LNCAP (cell line): Measurements from ENCODE around the gene ARHGEF12.

Source experiments
- TF ChIP-seq, protein P1 (sequence below): fragments of 450-650 bp; IDR thresholded peaks from 2 replicates; pipeline ENCODE4 v1.5.1; 2017; ENCODE audit warnings: mild to moderate bottlenecking

The ARHGEF12 gene

GRCh38 chr11:120335908-120336640 lies at the start of gene ARHGEF12:
Gene ARHGEF12, plus strand, starts transcription at chr11:120336413. Its CDS starts 831 bp downstream, at chr11:120337244.
- TF ChIP-seq, protein P1, sequence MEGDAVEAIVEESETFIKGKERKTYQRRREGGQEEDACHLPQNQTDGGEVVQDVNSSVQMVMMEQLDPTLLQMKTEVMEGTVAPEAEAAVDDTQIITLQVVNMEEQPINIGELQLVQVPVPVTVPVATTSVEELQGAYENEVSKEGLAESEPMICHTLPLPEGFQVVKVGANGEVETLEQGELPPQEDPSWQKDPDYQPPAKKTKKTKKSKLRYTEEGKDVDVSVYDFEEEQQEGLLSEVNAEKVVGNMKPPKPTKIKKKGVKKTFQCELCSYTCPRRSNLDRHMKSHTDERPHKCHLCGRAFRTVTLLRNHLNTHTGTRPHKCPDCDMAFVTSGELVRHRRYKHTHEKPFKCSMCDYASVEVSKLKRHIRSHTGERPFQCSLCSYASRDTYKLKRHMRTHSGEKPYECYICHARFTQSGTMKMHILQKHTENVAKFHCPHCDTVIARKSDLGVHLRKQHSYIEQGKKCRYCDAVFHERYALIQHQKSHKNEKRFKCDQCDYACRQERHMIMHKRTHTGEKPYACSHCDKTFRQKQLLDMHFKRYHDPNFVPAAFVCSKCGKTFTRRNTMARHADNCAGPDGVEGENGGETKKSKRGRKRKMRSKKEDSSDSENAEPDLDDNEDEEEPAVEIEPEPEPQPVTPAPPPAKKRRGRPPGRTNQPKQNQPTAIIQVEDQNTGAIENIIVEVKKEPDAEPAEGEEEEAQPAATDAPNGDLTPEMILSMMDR = peak; percentile 73

DNA sequence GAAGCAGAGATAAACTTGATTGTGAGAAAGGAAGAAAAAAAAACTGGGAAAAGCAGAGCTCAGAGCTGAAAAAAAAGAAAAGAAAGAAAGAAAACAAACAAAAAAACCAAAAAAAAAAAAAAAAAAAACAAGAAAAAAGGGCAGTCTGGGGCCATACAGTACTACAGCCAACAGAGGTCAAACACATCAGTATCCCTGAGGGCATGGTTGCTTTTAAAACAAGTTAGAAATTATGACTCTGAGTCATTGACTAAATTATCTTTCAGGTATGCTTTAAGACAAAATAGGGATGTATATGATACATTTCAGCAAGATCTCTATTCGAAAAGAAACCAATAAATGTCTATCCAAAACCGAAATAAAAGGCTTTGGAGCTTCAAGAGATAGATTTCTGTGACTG lies 48.2 kb upstream of the ARHGEF12 start:
- TF ChIP-seq, protein P1 = no peak

DNA sequence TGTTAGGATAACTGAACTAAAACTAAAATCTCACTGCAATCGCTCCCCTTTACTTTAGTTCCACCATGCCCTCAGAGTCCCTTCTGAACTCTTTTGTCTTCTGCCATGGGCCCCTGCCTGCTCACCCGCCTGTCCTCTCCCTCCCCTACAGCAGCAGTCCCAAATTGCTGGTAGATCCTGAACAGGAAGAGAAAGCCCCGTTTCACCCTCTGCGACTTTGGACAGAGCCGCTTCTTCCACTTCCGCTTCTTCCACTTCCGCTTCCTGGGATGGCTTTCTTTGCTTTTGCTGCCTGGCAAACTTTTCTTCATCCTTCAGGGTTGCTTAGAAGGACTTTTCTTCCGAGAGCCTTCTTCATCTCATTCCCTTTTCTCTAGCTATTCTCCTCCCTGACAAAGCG lies 46.8 kb upstream of the ARHGEF12 start:
- TF ChIP-seq, protein P1 = no peak

DNA sequence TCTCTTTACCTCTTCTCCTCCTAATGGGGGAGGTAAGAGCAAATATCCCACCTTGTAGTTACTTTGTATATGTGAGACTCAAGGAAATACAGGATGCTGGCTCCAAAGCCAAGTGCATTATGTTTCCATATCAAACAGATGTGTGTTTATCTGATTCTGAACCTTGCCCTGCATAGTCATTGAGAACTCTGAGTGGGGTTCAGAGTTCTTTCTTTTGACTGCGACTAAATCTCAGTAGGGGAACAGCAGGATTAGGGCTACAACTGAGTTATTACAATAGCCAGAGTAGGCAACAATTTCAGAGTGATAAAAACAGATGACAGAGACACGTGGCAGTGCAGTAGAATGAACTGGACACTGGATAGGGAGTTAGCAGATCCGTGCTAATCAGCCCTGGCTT lies 45.3 kb upstream of the ARHGEF12 start:
- TF ChIP-seq, protein P1 = no peak

DNA sequence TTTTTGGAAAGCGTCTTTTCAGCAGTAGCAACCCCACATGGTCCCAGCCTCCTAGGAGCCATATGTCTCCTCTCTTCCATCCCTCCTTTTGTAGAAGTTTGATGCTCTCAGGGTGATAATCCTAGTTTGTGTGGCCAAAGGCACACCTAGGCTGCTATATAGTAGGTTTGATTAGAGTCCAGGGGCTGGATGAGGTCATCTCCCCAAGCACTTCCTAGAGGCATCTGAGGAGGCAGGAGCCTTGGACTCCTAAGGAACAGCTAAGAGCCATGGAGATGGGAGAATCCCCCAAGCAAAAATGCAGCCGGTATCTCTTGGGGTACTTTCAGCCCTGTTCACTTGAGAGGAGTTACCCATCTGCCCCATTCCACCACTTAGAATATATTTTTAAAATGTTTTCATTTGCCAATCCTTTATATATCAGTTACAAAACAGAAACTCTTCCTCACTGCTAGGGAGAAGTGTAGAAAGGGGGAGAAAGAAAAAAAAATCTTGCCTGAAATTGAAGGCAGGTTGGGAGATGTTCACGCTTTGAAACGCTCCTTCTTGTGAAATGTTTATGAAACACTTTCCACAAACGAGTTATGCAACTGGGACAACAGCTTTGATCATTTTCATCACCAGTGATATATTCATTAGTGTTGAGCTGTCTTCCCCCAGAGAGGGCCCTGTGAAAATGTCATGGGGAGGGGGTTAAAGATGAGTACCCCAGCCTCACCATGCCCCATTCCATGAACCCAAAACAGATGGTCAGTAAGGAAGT lies 43.0 kb upstream of the ARHGEF12 start:
- TF ChIP-seq, protein P1 = no peak

GRCh38 chr11:120294096-120294495 lies 42.1 kb upstream of the ARHGEF12 start:
- TF ChIP-seq, protein P1 = no peak

DNA sequence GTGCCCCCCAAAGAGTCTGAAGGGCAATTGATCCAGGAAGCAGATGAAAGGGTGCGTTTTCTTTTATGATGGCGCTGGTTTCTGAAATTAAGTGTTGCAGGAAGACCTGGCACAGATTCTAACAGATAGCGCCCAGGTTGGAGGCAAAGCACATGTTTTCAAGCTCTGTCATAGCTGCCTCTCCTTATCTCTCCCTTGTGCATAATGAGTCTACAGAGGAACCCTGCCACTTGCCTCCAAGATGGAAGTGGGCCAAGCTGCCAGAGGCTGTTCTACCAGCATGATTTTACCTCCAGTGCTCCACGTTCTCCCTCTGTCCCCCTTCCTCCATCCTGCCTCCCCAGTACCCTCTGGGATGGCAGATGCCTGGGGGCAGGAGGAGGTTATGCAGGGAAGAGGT lies 41.1 kb upstream of the ARHGEF12 start:
- TF ChIP-seq, protein P1 = no peak
